Gastroesophageal sphincter (tissue), 3 donors: ENCODE results near the gene ZNF195.
"Not testable (repeated sequence)": the region's sequence is repeated elsewhere in the genome, so short reads cannot be mapped to it uniquely, and the experiment has no call there.

ENCODE experiments used
- EP300 ChIP-seq: sonication (generic); formaldehyde crosslinking; IDR thresholded peaks from one replicate; pipeline ENCODE4 v1.6.1; 2017; ENCODE audit warnings: antibody characterized with exemption, mild to moderate bottlenecking
- POLR2A ChIP-seq, 2 donors: fragments of 450-650 bp; IDR thresholded peaks; one replicate each; pipeline ENCODE4 v1.6.1; 2017; ENCODE audit warnings: antibody characterized with exemption in 2 of 2, mild to moderate bottlenecking in 2 of 2, moderate library complexity in 1 of 2
- POLR2AphosphoS5 ChIP-seq: sonication (generic); formaldehyde crosslinking; IDR thresholded peaks from one replicate; pipeline ENCODE4 v1.6.1; 2017; ENCODE audit warnings: antibody characterized with exemption
- TF ChIP-seq, protein P1 (sequence below), 4 experiments: fragments of 200-600 bp in 2 of 4; fragments of 450-650 bp in 2 of 4; sonication (generic) in 1 of 4; IDR thresholded peaks; one replicate each; pipeline ENCODE4 v1.5.1; 2017 to 2019; ENCODE audit warnings: antibody characterized with exemption in 4 of 4, mild to moderate bottlenecking in 2 of 4, moderate library complexity in 2 of 4

DNA sequence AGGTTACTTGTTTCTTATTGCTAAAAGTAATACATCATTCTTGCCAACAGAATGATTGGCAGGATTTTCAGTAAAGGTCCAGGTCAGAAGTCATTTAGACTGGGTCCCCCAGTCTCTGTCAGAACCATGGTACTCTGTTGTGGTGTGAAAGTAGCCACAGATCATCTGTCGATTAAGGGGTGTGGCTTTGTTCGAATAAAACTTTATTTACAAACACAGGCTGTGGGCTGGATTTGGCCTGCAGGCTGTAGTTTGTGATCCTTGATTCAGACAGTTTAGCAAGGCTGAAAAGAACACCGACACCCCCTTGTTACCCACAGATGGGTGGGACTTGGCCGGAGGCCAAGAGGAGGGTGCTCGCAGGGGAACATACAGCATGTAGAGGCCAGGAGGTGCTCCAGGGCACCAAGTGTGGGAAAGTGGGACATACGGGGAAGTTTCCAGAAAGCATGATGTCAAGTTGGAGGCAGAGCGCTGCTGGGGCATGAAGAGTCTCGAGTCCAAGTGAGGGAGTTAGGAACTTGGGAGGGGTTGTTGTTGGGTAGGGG lies 29.2 kb upstream of the ZNF195 start:
- TF ChIP-seq, protein P1, sequence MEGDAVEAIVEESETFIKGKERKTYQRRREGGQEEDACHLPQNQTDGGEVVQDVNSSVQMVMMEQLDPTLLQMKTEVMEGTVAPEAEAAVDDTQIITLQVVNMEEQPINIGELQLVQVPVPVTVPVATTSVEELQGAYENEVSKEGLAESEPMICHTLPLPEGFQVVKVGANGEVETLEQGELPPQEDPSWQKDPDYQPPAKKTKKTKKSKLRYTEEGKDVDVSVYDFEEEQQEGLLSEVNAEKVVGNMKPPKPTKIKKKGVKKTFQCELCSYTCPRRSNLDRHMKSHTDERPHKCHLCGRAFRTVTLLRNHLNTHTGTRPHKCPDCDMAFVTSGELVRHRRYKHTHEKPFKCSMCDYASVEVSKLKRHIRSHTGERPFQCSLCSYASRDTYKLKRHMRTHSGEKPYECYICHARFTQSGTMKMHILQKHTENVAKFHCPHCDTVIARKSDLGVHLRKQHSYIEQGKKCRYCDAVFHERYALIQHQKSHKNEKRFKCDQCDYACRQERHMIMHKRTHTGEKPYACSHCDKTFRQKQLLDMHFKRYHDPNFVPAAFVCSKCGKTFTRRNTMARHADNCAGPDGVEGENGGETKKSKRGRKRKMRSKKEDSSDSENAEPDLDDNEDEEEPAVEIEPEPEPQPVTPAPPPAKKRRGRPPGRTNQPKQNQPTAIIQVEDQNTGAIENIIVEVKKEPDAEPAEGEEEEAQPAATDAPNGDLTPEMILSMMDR (IDR thresholded peaks at IDR 0.05): not testable (repeated sequence)
- not testable (repeated sequence) for TF ChIP-seq EP300; POLR2AphosphoS5; POLR2A (IDR thresholded peaks at IDR 0.05)
